MM.1S (cell line): ENCODE results near the gene PTPRB.

Experiments used
- DNase-seq: peaks from one replicate; pipeline ENCODE4 v3.0.0-alpha.2; 2015
- H2AFZ ChIP-seq: fragments of 300-600 bp; sonication (generic); 2 replicates; pipeline ENCODE4 v1.6.0; 2016; ENCODE audit warnings: antibody characterized with exemption, low read length
- H3F3A ChIP-seq: fragments of 300-600 bp; sonication (generic); 2 replicates; pipeline ENCODE4 v1.6.1; 2016; ENCODE audit warnings: mild to moderate bottlenecking, antibody characterized with exemption, low read length, moderate library complexity, mixed read lengths; ENCODE audit not compliant: insufficient read depth
- H3K27ac ChIP-seq: fragments of 300-600 bp; sonication (generic); 2 replicates; pipeline ENCODE4 v1.5.1; 2016; ENCODE audit warnings: mild to moderate bottlenecking, low read length
- H3K27me3 ChIP-seq: fragments of 300-600 bp; sonication (generic); replicated peaks from 2 replicates; pipeline ENCODE4 v1.6.0; 2016; ENCODE audit warnings: low read length; ENCODE audit not compliant: insufficient read depth
- H3K36me3 ChIP-seq: fragments of 300-600 bp; sonication (generic); replicated peaks from 2 replicates; pipeline ENCODE4 v1.6.1; 2016; ENCODE audit warnings: mild to moderate bottlenecking, low read length, mixed read lengths; ENCODE audit not compliant: insufficient read depth
- H3K4me1 ChIP-seq: fragments of 300-600 bp; sonication (generic); 2 replicates; pipeline ENCODE4 v1.6.1; 2016; ENCODE audit warnings: low read length, mixed read lengths
- H3K4me2 ChIP-seq: fragments of 300-600 bp; sonication (generic); 2 replicates; pipeline ENCODE4 v1.6.0; 2016; ENCODE audit warnings: low read depth, low read length
- H3K4me3 ChIP-seq: fragments of 300-600 bp; sonication (generic); 2 replicates; pipeline ENCODE4 v1.5.1; 2016; ENCODE audit warnings: low read length, mixed read lengths
- H3K79me2 ChIP-seq: fragments of 300-600 bp; sonication (generic); 2 replicates; pipeline ENCODE4 v1.6.1; 2016; ENCODE audit warnings: mixed run types, low read length, mixed read lengths
- H3K9ac ChIP-seq: fragments of 300-600 bp; sonication (generic); 2 replicates; pipeline ENCODE4 v1.6.1; 2016; ENCODE audit warnings: low read length, mixed read lengths
- H3K9me2 ChIP-seq: fragments of 300-600 bp; sonication (generic); replicated peaks from 2 replicates; pipeline ENCODE4 v1.6.1; 2016; ENCODE audit warnings: mild to moderate bottlenecking, low read length, mixed read lengths; ENCODE audit not compliant: insufficient read depth
- H3K9me3 ChIP-seq: fragments of 300-600 bp; sonication (generic); replicated peaks from 2 replicates; pipeline ENCODE4 v1.6.1; 2016; ENCODE audit warnings: mild to moderate bottlenecking, low read length, mixed read lengths; ENCODE audit not compliant: insufficient read depth
- H4K20me1 ChIP-seq: fragments of 300-600 bp; sonication (generic); 2 replicates; pipeline ENCODE4 v1.6.1; 2016; ENCODE audit warnings: mild to moderate bottlenecking, low read length, moderate library complexity, mixed read lengths; ENCODE audit not compliant: insufficient read depth
- EZH2 ChIP-seq: fragments of 300-600 bp; sonication (generic); optimal IDR thresholded peaks from 2 replicates; pipeline ENCODE3; 2017; ENCODE audit warnings: low read depth, mild to moderate bottlenecking, antibody characterized with exemption, low read length, mixed read lengths
- EZH2phosphoT487 ChIP-seq: fragments of 300-600 bp; sonication (generic); IDR thresholded peaks from 2 replicates; pipeline ENCODE4 v1.6.1; 2018; ENCODE audit warnings: antibody characterized with exemption, low read length
- TF ChIP-seq, protein P1 (sequence below): fragments of 300-600 bp; sonication (generic); IDR thresholded peaks from 2 replicates; pipeline ENCODE4 v1.5.1; 2016; ENCODE audit warnings: antibody characterized with exemption, low read length, mixed read lengths

The PTPRB gene

DNA sequence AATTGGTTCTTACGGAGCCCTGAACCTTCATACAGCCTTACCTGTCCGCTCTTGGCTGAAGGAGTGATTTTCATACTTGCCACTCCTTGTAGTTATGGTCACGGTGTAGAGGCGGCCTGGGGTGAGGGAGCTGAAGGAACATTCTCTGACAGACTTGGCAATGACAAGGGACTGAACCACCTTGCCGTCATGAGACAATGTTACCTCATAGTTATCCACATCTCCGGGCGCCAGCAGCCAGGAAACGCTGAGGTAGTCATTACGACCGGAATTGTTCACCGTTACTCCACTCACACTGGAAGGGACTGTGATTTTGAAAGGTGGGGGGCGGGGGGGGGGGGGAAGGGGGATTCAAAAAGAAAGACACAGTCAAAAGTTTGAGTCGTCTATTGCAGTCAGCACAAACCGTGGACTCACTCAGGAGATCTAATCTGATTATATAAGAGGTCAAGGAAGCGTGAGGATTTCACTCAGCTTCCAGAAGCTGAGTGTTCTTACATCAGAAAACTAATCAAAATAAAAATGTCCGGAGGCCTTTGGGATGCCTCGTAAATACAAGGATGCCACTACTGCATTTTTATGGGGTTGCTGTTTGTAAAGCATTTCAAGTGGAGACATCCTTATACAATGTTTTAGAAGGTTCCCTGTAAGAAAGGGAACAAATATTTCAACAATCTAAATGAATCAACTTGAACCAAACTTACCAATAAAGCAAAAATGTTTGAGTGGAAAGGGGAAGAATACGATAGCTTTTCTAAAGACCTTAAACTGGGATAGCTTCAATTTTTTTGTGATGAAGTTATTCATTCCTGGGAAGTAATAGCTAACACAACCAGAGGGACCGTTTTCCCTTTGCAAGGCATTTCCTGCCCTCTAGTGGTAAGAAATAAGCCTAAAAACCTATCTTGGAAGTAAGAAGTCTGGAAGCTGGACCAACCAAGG, 60.6 kb downstream of the PTPRB start:
- TF ChIP-seq EZH2: no peak
- TF ChIP-seq, protein P1, sequence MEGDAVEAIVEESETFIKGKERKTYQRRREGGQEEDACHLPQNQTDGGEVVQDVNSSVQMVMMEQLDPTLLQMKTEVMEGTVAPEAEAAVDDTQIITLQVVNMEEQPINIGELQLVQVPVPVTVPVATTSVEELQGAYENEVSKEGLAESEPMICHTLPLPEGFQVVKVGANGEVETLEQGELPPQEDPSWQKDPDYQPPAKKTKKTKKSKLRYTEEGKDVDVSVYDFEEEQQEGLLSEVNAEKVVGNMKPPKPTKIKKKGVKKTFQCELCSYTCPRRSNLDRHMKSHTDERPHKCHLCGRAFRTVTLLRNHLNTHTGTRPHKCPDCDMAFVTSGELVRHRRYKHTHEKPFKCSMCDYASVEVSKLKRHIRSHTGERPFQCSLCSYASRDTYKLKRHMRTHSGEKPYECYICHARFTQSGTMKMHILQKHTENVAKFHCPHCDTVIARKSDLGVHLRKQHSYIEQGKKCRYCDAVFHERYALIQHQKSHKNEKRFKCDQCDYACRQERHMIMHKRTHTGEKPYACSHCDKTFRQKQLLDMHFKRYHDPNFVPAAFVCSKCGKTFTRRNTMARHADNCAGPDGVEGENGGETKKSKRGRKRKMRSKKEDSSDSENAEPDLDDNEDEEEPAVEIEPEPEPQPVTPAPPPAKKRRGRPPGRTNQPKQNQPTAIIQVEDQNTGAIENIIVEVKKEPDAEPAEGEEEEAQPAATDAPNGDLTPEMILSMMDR: peak; percentile 84
- H3K4me2 ChIP-seq: no peak overlapping the region

DNA sequence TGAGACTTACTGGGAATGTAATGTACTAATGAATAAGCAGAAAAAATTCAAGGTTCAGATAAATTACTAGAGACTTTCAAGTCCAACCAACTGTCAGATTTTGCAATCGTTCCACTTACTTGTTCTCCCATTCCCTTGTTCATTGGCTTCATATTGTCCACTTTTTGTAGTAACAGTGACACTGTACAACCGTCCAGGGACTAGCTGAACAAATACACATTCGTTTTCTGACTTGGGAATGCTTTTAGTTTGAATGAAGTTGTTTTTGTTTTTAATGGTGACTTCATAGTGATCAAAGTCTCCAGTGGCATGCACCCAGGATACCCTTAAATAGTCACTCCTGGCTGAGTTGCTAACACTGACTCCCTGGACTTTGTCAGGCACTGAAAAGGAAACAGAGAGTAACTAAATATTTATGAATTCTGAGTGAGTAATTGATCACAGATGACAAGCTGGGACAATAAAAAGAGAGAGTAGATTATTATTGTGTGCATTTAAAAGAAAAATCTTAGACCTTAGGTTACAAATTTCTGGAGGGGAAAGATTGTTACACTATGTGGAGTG, 65.4 kb downstream of the PTPRB start:
- Histone ChIP-seq H3K27ac (no peak overlapping the region), H3F3A (no peaks in the 10 kb centered on the region), H3K4me3 (no peak overlapping the region), H3K79me2 (no peaks in the 10 kb centered on the region), H3K4me2 (no peak overlapping the region), H3K9me2 (no peaks in the 10 kb centered on the region), H2AFZ (no peak overlapping the region), H3K4me1 (no peaks in the 10 kb centered on the region), H3K9ac (no peak overlapping the region), H3K36me3 (no peaks in the 10 kb centered on the region), H4K20me1 (no peaks in the 10 kb centered on the region), H3K9me3 (no peaks in the 10 kb centered on the region), H3K27me3 (no peaks in the 10 kb centered on the region)
- DNase-seq: no peak
- TF ChIP-seq, protein P1: no peak
- TF ChIP-seq EZH2: no peak

More for the DNA sequence above, 60.6 kb downstream of the PTPRB start:
- Histone ChIP-seq H2AFZ (no peak overlapping the region), H4K20me1 (no peaks in the 10 kb centered on the region), H3K27ac (no peak overlapping the region), H3K4me3 (no peak overlapping the region), H3K79me2 (no peaks in the 10 kb centered on the region), H3K36me3 (no peaks in the 10 kb centered on the region), H3F3A (no peaks in the 10 kb centered on the region), H3K4me1 (peaks cover 9% of the 10 kb centered on the region), H3K9ac (no peak overlapping the region), H3K27me3 (no peaks in the 10 kb centered on the region), H3K9me2 (no peaks in the 10 kb centered on the region), H3K9me3 (no peaks in the 10 kb centered on the region)
- peak; percentile 66 for DNase-seq

DNA sequence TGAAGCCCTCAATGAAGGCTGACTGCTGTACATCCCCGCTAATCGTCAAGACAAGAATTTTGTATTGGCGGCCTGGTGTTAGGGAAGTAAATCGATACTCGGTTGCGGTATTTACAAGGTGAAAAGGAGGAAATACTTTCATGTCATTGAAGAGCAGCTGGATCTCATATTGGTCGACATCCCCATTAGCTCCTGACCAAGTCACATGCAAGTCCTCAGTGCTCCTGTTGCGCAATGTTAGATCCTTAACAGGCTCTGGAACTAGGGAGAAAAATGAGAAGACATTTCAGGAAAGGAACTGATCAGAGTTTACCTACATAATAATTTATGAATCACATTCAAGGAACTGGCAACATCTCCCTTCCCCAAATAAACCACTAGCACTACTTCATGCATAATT, 66.2 kb downstream of the PTPRB start:
- Histone ChIP-seq H3K36me3 (no peaks in the 10 kb centered on the region), H3K27ac (no peak overlapping the region), H3K9me3 (no peaks in the 10 kb centered on the region), H3K4me3 (no peak overlapping the region), H3K27me3 (no peaks in the 10 kb centered on the region), H3K9me2 (no peaks in the 10 kb centered on the region), H3F3A (no peaks in the 10 kb centered on the region), H3K4me2 (no peak overlapping the region), H4K20me1 (no peaks in the 10 kb centered on the region), H2AFZ (no peak overlapping the region), H3K9ac (no peak overlapping the region), H3K4me1 (no peaks in the 10 kb centered on the region), H3K79me2 (no peaks in the 10 kb centered on the region)
- TF ChIP-seq EZH2 (no peak), EZH2phosphoT487 (no peak)
- TF ChIP-seq, protein P1: no peak
- DNase-seq: no peak
